22Rv1 (cell line): ENCODE data around the gene MAP3K4.

Experiments used
- H3K27ac ChIP-seq: fragments of 450-650 bp; 2 replicates; pipeline ENCODE4 v1.5.1; 2017
- CTCF ChIP-seq: fragments of 450-650 bp; IDR thresholded peaks from 2 replicates; pipeline ENCODE4 v1.5.1; 2017; ENCODE audit warnings: mild to moderate bottlenecking
- ZFX ChIP-seq: fragments of 450-650 bp; IDR thresholded peaks from 2 replicates; pipeline ENCODE4 v1.6.1; 2017; ENCODE audit warnings: antibody characterized with exemption, borderline replicate concordance

The MAP3K4 gene

GRCh38 chr6:161151660-161152526 is 160.3 kb downstream of the MAP3K4 start:
- no peak overlapping the region for H3K27ac ChIP-seq
- TF ChIP-seq CTCF: no peak
- no peak for TF ChIP-seq ZFX

GRCh38 chr6:161152527-161152862 is 160.9 kb downstream of the MAP3K4 start:
- TF ChIP-seq ZFX (no peak), CTCF (no peak)
- H3K27ac ChIP-seq: no peak overlapping the region

- H3K27ac ChIP-seq: no peak overlapping the region
- no peak for TF ChIP-seq ZFX
- TF ChIP-seq CTCF: no peak
Observed at GRCh38 chr6:161152907-161153662, 161.5 kb downstream of the MAP3K4 start.

GRCh38 chr6:161153725-161154124 is 162.2 kb downstream of the MAP3K4 start:
- TF ChIP-seq CTCF (no peak), ZFX (no peak)
- no peak overlapping the region for H3K27ac ChIP-seq

- TF ChIP-seq ZFX (no peak), CTCF (no peak)
- H3K27ac ChIP-seq: no peak overlapping the region
Observed at GRCh38 chr6:161154796-161155335, 163.3 kb downstream of the MAP3K4 start.

- TF ChIP-seq CTCF (no peak), ZFX (no peak)
- H3K27ac ChIP-seq: no peak overlapping the region
Observed at GRCh38 chr6:161161121-161161520, 169.6 kb downstream of the MAP3K4 start.

GRCh38 chr6:161161889-161162624 is 170.5 kb downstream of the MAP3K4 start:
- TF ChIP-seq CTCF (no peak), ZFX (no peak)
- H3K27ac ChIP-seq: no peak overlapping the region
